GM18868 (cell line): Measurements from ENCODE around the gene NRBF2.

Experiments
- ATAC-seq: cut with Tn5 transposase; IDR thresholded peaks from one replicate; pipeline ENCODE4 v1.9.1; 2021; ENCODE audit warnings: mild to moderate bottlenecking, moderate library complexity; ENCODE audit not compliant: unreplicated experiment

Gene NRBF2

GRCh38 chr10:63157845-63158624 lies 24.9 kb downstream of the NRBF2 start:
- ATAC-seq = peak; percentile 74

GRCh38 chr10:63161592-63161991 lies 28.5 kb downstream of the NRBF2 start:
- ATAC-seq = no peak

GRCh38 chr10:63164166-63164623 lies 31.1 kb downstream of the NRBF2 start:
- no peak for ATAC-seq

- ATAC-seq = no peak
These were observed 32.1 kb downstream of the NRBF2 start for GRCh38 chr10:63165249-63165648.

GRCh38 chr10:63166742-63167258 lies 33.7 kb downstream of the NRBF2 start:
- ATAC-seq = peak; percentile 53

- ATAC-seq = no peak
These were observed 35.8 kb downstream of the NRBF2 start for GRCh38 chr10:63168821-63169462.

- ATAC-seq = no peak
These were observed 36.5 kb downstream of the NRBF2 start for GRCh38 chr10:63169624-63170023.

GRCh38 chr10:63171255-63171855 lies 38.2 kb downstream of the NRBF2 start:
- no peak for ATAC-seq

GRCh38 chr10:63171926-63172325 lies 38.8 kb downstream of the NRBF2 start:
- no peak for ATAC-seq

- peak; percentile 99 for ATAC-seq
These were observed 40.5 kb downstream of the NRBF2 start for GRCh38 chr10:63173468-63174232.

GRCh38 chr10:63175534-63175933 lies 42.4 kb downstream of the NRBF2 start:
- no peak for ATAC-seq

GRCh38 chr10:63192826-63193225 lies 59.7 kb downstream of the NRBF2 start:
- no peak for ATAC-seq

- no peak for ATAC-seq
These were observed 64.4 kb downstream of the NRBF2 start for GRCh38 chr10:63197344-63198092.

GRCh38 chr10:63199716-63200115 lies 66.6 kb downstream of the NRBF2 start:
- no peak for ATAC-seq

GRCh38 chr10:63200431-63200830 lies 67.3 kb downstream of the NRBF2 start:
- no peak for ATAC-seq

- ATAC-seq = no peak
These were observed 68.0 kb downstream of the NRBF2 start for GRCh38 chr10:63201118-63201517.
